Stimulated activated CD8-positive, alpha-beta memory T cell treated with anti-CD3 and anti-CD28 coated beads, Interleukin-7, amount 100 ng/mL, for 48 hours (primary cell): ENCODE data around the gene ZFYVE27.

Experiments
- DNase-seq, 2 donors: peaks; one replicate each; pipeline ENCODE4 v3.0.0-alpha.2; 2020; ENCODE audit warnings: low read depth in 1 of 2; ENCODE audit errors: extremely low read depth in 1 of 2

Gene ZFYVE27

DNA sequence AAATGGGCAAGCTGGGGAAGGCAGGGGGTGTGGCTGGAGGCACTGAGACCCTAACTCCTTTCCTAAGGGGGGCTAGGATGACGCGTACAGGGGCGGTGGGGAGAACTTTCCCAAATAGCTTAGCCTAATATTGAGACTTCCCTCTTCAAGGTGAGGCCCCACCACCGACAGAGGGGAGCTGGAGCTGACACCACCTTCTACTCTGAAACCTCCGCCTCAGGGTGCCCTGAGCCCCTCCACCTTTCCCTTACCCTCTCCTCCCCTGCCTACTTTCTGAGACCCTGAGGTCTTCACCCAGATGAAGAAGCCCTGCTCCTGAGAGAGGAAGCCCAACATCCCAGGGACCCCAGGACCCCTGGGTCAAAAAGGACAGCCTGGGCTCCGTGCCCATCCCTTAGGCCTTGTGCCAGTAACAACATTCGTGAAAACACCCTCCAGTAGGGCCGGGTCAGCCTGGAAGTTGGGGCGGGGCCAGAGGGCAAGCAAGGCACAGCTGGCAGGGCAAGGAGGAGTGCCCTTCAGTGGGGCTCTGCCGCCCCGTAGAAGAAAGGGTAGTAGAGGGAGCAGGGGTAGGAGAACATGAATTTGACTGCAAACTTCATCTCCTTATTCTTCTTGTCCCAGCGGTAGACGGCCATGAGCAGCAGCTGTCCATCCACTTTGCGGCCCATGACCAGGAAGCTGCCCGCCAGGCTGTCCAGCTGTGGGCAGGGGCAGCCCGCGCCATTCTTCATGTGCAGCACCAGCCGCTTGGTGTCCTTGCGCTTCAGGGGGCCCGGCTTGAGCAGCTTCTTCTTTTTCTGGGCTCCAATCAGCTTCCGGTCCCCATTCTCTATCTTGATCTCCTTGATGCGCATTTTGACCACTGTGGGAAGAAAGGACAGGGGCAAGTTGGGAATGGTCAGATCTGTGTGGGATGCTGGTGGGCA, 30.3 kb downstream of the ZFYVE27 start:
- DNase-seq: no peak

DNA sequence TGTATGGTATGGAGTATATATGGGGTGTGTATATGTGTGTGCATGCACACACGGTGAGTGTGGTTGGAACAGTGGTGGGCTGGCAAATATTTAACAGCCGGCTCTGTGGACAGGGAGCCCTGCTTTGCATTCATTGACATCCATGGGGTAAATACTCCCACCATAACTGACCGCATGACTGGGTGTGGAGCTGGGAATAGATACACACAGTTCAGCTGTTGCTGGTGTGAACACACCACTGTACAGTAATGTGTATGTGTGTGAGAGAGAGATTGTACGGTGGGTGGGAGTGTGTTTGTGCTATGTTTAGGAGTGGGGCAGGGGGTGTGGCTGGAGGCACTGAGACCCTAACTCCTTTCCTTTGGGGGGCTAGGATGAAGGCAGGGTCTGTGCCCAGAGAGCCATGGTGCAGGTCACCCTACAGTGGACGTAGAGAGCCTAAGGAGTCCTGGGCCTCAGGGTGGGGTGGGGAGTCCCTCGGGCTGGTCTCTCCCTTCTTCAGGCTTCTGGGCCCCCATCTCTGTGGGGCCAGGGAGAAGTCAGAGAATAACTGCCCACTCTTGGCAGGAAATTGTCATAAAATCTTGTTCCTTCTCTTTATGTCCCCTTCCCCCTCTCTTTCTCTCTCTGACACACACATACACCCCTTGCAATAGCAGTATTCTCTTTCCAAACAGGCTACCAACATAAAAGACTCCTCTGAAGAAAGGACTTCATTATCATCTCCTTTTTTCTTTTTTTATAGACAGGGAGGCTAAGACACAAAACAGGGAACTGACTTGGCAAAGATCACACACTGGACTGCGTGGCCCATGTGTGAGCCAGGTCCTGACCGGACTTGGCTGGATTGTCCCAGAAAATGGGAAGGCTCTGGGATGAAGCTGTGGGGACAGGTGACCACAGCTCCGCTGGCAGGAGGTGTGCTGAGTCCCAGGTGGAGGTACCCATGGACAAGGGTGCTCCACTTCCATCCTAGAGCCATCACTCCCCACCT, 31.7 kb downstream of the ZFYVE27 start:
- no peak for DNase-seq

DNA sequence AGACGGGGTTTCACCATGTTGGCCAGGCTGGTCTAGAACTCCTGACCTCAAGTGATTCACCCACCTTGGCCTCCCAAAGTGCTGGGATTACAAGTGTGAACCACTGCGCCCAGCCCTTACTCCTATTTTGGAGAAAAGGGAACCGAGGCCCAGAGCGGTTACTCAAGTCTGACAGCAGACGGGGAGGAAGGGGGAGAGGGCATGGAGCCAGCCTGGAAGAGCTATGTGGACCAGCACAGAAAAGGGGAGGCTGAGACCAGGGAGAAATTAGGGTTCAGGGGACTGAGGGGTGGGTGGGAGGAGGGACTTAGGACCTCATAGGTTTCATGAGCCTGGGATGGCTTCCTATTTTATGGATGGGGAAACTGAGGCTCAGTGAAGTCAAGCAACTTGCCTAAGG, 33.3 kb downstream of the ZFYVE27 start:
- no peak for DNase-seq

DNA sequence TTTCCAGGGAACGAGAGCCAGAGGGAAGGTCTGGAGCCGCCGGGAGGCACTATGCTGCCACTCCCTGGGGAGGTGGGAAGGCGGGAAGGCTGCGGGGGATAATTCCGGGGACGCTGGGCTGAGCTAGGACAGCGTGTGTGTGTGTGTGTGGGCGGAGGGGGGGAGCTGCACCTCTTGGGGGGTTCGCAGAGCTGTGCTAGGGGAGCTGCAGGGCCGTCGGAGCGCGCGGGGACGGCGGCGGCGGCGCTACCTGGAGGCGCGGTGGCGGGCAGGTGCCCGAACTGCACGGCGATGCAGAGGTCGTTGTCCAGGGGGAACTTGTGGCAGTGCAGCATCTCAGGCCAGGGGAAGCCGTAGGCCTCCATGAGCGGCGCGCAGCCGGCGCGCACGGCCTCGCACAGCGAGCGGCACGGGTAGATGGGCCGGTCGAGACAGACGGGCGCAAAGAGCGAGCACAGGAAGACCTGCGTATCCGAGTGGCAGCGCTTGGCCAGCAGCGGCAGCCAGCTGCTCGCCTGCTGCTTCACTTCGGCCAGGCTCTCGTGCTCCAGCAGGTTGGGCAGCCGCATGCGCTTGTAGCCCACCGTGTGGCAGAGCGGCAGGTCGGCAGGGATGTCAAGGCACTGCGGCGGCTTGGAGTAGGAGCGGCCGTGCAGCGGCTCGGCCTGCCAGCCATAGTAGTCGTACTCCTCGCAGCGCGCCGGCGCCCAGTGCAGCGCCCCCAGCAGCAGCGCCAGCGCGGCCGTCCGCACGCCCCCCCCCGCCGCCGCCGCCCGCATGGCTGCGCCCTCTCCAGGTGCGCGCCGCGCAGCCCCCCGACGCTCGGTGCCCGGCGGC, 34.3 kb downstream of the ZFYVE27 start:
- no peak for DNase-seq

DNA sequence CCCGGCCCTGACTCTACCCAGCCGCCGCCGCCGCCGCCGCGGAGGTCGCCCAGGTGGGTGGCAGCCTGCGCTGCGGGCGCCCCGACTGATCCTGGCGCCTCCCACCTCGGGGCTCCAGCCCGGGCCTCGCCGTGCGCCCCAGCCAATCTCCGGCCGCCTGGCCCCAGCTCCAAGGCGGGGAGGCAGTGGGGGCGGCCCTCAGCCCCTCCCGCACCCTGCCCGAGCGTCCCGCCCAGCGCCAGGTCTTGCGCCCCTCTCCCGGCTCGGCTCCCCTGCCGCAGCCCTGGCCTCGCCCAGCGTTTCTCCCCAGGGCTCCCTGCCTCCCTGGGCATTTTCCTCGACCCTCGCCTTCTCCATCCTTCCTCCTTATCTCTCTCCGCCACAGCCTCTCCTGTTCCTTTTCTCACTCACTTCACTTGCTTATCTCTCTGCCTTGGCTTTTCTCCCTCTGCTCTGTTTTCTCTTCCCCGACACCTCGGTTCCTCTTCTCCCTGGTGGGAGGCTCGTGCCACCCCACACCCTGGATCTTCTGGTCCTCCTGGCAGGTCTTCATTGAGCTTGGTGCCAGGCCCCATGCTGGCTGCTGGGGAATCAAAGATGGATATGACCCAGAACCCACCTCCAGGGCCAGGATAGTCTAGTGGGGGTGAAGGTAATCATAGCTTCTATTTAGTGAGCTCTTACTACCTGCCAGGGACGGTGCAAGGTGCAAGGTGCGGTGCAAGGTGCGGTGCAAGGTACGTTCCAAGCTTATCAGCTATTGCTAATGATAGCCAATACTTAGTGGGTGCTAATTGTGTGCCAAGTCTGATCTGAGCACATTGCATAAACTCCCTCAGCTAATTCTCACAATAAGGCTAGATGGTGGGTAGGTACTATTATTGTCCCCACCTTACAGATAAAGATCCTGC, 35.2 kb downstream of the ZFYVE27 start, which contains the start of gene SFRP5:
Gene SFRP5, minus strand, starts transcription at position 87 of the 911 bp plus-strand sequence. CDS start 166 bp downstream, outside the sequence.
- no peak for DNase-seq

DNA sequence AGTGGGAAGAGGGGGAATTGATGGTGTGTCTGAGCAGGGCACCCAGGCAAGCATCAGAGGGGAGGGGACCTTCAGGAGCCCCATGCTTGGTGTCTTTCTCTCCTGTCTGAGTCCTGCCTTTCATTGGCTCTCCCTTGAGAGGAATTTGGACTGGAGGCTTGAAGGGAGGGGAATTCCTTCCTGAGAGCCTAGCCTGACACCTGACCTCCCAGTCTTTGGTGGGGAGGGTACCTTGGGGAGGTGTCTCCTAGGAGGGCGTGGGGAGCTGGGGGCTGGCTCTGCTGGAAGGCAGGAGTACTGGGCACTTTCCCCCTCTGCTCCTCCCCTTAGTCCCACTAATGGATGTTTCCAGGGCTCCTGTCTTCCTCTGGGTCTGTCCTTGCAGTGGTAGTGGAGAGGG, 36.2 kb downstream of the ZFYVE27 start:
- no peak for DNase-seq

DNA sequence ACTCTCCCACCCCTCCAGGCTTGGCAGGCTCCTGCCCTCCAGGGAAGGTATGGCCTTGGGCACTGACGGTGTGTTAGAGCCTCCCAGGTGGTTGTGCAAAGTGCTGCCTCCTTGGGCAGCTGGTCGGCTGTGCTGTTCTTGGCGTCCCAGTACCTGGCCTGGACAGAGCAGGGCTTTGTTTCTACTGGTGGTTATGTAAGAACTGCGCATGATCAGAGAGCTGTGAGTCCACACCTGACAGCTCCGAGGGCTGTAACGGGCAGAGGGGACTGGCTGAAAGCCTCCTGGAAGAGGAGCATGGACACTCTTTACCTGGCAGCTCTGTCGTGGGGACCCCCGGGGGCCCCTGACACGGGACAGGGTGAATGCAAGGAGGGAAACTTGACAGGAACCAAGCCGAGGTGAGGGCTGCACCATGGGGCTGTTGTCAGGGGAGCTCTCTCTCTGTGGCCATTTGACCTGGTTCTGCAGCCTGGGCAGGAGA, 37.9 kb downstream of the ZFYVE27 start:
- DNase-seq: no peak

DNA sequence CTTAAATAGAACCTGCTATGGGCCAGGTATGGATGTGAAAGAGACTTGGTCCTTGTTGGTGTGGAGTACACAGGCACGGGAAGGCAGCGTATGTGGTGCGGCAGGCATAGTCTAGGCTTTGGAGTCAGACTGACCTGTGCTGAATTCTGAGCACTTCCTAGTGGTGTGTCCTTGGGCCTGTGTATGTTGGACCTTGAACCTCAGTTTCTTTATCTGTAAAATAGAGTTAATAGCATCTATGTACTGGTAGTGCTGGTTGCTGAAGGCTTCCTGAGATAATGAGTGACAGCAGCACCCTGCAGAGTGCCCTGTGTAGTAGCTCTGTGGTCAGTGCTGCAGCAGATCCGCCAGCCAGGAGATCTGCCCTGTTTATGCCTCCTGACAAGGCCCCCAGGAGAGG, 40.2 kb downstream of the ZFYVE27 start:
- no peak for DNase-seq

DNA sequence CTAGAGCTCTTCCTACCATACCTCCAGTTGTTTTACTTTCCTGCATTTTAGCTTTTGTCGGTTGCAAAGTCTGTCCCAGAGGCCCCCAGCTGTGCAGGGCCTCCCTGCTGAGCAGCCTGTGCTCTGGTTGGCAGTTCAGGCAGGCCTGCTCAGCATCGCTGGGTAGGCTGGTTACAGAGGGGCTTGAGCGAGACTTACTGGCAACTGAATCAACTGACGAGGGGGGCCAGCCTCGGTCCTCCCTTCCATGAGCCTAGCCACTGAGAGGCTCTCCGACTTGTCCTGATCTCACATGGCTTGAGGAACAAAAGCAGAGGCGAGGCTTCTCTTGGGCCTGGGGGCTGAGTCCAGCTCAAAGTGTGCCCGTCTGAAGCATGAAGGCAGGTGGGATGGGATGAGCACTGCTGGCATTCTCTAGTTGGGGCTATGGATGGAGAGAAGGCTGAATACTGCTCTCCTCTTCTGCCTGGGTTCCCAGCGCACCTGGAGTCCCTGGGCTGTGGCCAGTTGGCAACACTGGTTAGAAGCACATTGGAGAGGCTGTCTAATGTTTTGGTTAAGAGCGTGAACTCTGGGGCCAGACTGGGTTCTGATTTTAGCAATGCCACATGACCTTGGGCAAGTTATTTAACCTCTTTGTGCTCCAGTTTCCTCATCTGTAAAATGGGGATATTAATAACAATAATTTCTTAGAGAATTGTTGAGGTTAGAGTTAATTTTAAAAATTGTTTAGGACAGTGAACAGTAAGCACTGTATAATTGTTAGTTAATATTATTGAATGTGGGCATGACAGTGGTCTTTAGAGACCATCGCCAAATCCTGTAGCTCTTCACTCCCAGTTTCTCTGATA, 41.7 kb downstream of the ZFYVE27 start:
- no peak for DNase-seq

DNA sequence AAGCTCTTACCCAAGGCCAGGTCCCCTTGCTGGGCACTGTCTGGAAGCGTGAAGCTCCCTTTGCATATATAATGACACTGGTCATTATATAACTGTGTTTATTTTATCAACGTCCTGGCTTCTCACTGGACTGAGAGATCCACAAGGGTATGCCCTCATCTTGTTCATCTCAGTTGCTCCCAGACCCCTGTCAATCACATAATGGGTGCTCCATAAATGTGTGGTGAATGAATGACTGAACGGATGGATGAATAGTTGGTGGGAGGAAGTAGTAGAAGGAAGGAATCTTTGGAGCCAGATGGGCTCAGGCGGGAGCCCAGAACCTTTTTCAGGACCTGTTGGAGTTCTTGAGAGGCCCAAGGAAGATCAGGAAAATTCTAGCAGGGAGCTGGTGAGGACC, 42.6 kb downstream of the ZFYVE27 start:
- no peak for DNase-seq

DNA sequence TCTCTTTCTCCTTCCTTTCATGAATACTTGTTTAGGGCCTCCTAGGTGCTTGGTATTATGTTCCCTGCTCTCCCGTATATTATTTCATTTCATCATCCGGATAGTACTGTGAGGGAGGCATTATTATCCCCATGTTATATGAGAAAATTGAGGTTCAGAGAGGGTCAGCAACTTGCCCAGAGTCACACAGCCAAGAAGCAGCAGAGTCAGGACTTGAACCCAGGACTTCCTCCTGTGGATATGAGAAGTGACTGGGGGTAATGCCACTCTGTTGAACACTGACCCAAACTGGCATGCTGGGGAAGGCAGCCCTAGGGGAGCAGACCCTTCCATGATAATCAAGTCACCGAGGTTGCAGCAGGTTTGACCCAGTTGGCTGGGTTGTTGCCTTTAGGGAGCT, 43.0 kb downstream of the ZFYVE27 start:
- DNase-seq: no peak

DNA sequence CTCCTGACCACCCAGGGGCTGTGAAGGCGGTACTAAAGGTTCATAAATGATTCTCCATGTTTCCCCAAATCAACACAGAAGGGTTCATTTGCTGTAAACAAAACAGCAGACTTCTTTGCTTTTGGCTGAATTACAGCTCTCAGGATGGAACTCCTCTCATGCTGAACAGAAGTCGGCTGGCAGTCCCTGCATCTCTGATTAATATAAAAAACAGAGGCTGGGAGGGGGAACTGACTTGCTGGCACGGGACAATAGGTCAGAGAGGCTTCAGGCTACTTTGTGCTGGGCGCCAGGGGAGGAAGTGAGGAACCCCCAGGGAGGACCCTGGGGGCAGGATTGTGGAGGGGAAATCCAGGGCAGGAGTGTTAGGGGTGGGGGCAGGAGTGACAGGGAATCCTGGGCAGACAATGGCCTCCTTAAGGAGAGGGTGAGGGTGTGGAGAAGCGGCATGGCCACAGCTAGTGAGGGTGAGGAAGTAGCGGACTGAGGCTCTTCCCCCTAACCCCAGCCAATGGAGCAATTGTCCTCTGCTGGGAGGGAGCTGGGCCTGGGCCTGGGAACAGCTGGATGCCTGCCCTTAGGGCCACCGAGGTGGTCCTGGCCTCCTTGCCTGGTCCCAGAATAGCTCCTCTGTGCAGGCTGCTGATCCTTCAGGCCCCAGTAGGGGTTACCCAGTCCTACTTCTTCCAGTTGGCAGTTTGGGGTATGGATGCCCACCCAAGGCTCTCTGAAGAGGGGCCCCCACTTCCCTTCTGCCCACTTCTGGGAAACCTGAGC, 44.1 kb downstream of the ZFYVE27 start:
- no peak for DNase-seq

DNA sequence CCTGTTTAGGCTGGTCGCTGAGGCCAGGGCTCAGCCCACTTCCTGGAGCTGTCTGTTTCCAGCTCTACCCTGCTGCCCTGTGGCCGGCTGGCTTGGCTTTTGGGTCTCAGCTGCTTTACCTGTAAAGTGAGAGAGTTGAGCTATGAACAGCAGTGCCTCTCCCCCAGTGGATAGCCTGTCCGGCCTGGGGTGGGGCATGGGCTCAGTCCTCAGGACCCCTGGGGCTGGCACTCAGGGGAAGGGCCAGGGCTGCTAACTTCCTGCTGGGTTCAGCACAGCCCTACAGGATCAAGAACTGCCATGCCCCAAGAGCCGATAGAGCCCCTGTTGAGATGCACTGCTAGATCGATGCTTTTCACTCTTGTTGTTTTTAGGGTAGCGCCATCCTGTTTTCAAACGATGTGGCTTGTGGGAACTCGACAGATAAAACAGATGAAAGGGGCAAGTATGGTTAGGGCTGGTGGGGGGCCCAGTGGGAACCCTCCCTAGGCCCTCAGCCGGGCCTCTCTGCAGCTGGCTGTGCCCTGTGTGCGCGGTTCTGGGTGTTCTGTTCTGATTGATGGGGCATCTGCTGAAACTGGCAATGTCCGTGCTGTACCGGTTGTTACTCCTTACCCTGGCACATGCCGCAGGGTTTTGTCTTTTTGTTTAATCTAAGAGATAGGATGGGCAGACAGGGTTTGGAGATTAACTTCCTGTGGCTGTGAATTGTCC, 44.8 kb downstream of the ZFYVE27 start:
- no peak for DNase-seq

DNA sequence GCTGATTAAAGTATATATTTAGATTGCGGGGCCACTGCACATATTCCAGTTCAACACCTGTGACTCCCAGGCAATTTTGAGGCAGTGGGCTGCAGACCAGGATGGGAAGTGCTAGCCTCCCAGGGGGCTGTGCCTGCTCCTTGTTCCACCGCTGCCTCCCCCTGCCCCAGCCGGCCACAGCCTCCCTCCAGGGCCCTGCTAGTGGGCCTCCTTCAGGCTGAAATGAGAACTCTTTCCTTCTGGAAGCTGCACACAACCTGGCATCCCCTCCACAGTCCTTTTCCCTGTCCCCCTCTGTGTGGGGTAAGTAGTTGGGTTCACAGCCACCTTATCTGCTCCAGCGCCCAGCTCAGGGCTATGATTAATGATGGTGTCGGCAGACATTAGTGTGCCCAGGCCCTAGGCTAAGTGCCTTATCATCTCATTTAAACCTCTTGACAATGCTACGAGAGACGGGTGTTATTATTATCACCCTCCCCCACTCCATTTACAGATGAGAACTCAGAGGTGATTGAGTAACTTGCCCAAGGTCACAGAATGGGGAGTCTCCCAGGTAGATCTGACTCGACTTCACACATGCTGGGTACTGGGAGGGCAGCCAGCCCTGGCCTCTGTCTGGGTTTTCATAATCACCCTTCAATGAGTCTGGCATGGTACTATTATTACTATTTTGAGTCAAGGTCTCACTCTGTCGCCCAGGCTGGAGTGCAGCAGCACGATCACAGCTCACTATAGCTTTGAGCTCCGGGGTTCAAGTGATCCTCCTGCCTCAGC, 45.7 kb downstream of the ZFYVE27 start:
- DNase-seq: no peak

DNA sequence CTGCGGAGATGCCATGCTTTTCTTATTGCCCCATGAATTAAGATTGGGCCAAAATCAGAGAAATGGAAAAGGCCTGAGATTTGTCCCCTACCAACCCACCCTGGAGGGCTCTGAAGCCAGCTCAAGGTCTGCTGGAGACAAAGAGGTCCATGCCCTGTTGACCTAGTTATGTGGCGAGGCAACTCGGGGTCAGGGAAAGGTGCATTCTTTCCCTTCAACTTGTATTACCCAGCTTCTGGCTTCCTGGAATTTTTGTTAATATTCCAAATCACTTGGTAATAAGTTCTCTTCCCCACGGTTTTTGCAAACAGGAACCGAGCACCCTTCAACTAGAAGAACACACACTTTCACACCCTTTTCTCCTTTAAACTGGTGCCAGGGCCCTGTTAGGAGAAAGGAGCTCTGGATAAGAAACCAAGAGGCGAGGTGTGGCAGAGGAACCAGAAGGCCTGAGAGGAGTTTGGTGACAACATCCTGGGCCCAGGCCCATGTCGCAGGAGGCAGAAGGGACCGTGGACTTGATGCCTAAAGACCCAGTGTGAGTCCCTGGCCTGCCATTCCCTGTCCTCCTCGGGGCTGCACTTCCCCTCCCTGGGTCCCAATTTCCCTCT, 47.4 kb downstream of the ZFYVE27 start:
- no peak for DNase-seq

DNA sequence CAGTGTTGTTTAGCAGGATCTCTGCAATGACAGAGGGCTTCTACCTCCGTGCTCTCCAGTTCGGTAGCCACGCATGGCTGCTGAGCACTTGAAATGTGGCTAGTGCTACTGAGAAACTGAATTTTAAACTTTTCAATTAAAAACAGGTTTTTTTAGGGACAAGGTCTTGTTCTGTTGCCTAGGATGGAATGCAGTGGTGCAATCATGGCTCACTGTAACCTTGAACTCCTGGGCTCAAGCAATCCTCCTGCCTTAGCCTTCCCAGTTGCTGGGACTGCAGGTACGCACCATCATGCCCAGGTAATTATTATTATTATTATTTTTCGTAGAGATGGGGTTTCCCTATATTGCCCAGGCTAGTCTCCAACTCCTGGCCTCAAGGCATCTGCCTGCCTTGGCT, 48.3 kb downstream of the ZFYVE27 start:
- no peak for DNase-seq
